Measurements from ENCODE around the gene TOM1.
"Not testable (repeated sequence)": the region's sequence is repeated elsewhere in the genome, so short reads cannot be mapped to it uniquely, and the experiment has no call there.

TOM1 gene

GRCh38 chr22:35377735-35378134, 78.0 kb downstream of the TOM1 start:
- DNase-seq: no peak

GRCh38 chr22:35378621-35379020, 78.9 kb downstream of the TOM1 start:
- DNase-seq: no peak

GRCh38 chr22:35379146-35379993, 79.7 kb downstream of the TOM1 start:
- no peak for DNase-seq

- DNase-seq: no peak
Observed at GRCh38 chr22:35380013-35380412, 80.3 kb downstream of the TOM1 start.

GRCh38 chr22:35380537-35381423, 81.1 kb downstream of the TOM1 start, which contains the start of gene HMOX1:
HMOX1 (plus strand) TSS chr22:35381096; CDS start chr22:35381174, 78 bp downstream.
- DNase-seq: peak; percentile 6

GRCh38 chr22:35381424-35382009, 81.8 kb downstream of the TOM1 start:
- no peak for DNase-seq

- no peak for DNase-seq
Observed at GRCh38 chr22:35383679-35384071, 84.0 kb downstream of the TOM1 start.

GRCh38 chr22:35384527-35384926, 84.8 kb downstream of the TOM1 start:
- no peak for DNase-seq

- no peak for DNase-seq
Observed at GRCh38 chr22:35384975-35385588, 85.4 kb downstream of the TOM1 start.

- no peak for DNase-seq
Observed at GRCh38 chr22:35386670-35387288, 87.1 kb downstream of the TOM1 start.

GRCh38 chr22:35390933-35391332, 91.2 kb downstream of the TOM1 start:
- no peak for DNase-seq

GRCh38 chr22:35392357-35392756, 92.7 kb downstream of the TOM1 start:
- DNase-seq: no peak

GRCh38 chr22:35393116-35394010, 93.7 kb downstream of the TOM1 start:
- DNase-seq: no peak

GRCh38 chr22:35394011-35394312, 94.3 kb downstream of the TOM1 start:
- DNase-seq: no peak

- no peak for DNase-seq
Observed at GRCh38 chr22:35394810-35395563, 95.3 kb downstream of the TOM1 start.

GRCh38 chr22:35396622-35397021, 96.9 kb downstream of the TOM1 start:
- DNase-seq: not testable (repeated sequence)

GRCh38 chr22:35397095-35397904, 97.6 kb downstream of the TOM1 start:
- DNase-seq: no peak
